PC-9 (cell line): Measurements from ENCODE around the gene CPNE9. TPM values are rescaled to one million over a fixed set of nuclear protein-coding genes. Genes with fewer than 3 reads are reported as not detected.
A peak's percentile ranks its signal among the peaks of the same experiment; 100 is the strongest.

Source experiments
- BruUV-seq: library from RNA; stranded (reverse); fragments of 400-500 nt; replicated peaks from 2 replicates; lab custom pipeline; 2021; lab: Mats Ljungman, UMichigan
- CTCF ChIA-PET: fragments of 300-600 bp; sonication (Branson Sonifier 250); formaldehyde crosslinking; loops from one replicate; lab custom pipeline; 2022; ENCODE audit warnings: antibody characterized with exemption; lab: Charles Lee
- POLR2A ChIA-PET: fragments of 300-600 bp; sonication (Branson Sonifier 250); formaldehyde crosslinking; loops from one replicate; lab custom pipeline; 2022; ENCODE audit warnings: antibody characterized with exemption; ENCODE audit not compliant: unreplicated experiment; lab: Charles Lee
- DNase-seq, 2 experiments: peaks; one replicate each; pipeline versions ENCODE4 v3.0.0 to v3.0.0-alpha.2; 2015 to 2022; ENCODE audit warnings: mixed read lengths in 1 of 2
- H2AFZ ChIP-seq: fragments of 200-600 bp; sonication (generic); 2 replicates; pipeline ENCODE4 v1.8.1; 2017; ENCODE audit warnings: antibody characterized with exemption
- H3F3A ChIP-seq: fragments of 200-600 bp; sonication (generic); 2 replicates; pipeline ENCODE4 v1.8.1; 2017; ENCODE audit warnings: antibody characterized with exemption, mild to moderate bottlenecking, low read depth; ENCODE audit not compliant: insufficient read depth
- H3K27ac ChIP-seq: fragments of 200-600 bp; sonication (generic); 2 replicates; pipeline ENCODE4 v1.6.1; 2016; ENCODE audit warnings: mixed run types
- H3K27me3 ChIP-seq: fragments of 200-600 bp; sonication (generic); 2 replicates; pipeline ENCODE4 v1.6.1; 2016; ENCODE audit warnings: low read depth, mixed run types; ENCODE audit not compliant: insufficient read depth
- H3K36me3 ChIP-seq: fragments of 200-600 bp; sonication (generic); 2 replicates; pipeline ENCODE4 v1.6.1; 2016; ENCODE audit warnings: low read depth, mixed run types
- H3K4me1 ChIP-seq: fragments of 200-600 bp; sonication (generic); replicated peaks from 2 replicates; pipeline ENCODE4 v1.6.1; 2016; ENCODE audit warnings: mixed run types; ENCODE audit not compliant: insufficient read depth
- H3K4me2 ChIP-seq: fragments of 200-600 bp; sonication (generic); 2 replicates; pipeline ENCODE4 v1.6.1; 2017; ENCODE audit warnings: mixed run types
- H3K4me3 ChIP-seq: fragments of 200-600 bp; sonication (generic); 2 replicates; pipeline ENCODE4 v1.6.1; 2016; ENCODE audit warnings: mixed run types
- H3K79me2 ChIP-seq: fragments of 200-600 bp; sonication (generic); 2 replicates; pipeline ENCODE4 v1.6.1; 2017; ENCODE audit warnings: low read depth, mixed run types
- H3K9me2 ChIP-seq: fragments of 200-600 bp; sonication (generic); 2 replicates; pipeline ENCODE4 v1.8.1; 2017; ENCODE audit warnings: mild to moderate bottlenecking; ENCODE audit not compliant: insufficient read depth
- H3K9me3 ChIP-seq: fragments of 200-600 bp; sonication (generic); 2 replicates; pipeline ENCODE4 v1.8.1; 2016; ENCODE audit warnings: low read depth; ENCODE audit not compliant: insufficient read depth
- H4K20me1 ChIP-seq: fragments of 200-600 bp; sonication (generic); 2 replicates; pipeline ENCODE4 v1.8.1; 2017; ENCODE audit not compliant: insufficient read depth
- EZH2 ChIP-seq: fragments of 200-600 bp; sonication (generic); IDR thresholded peaks from 2 replicates; pipeline ENCODE4 v1.8.0; 2017; ENCODE audit warnings: antibody characterized with exemption, low read depth
- intact Hi-C: fragments of 100-400 bp; cut with micrococcal nuclease; formaldehyde crosslinking; loops from one replicate; pipeline ENCODE4 v1.10.0; 2022; ENCODE audit not compliant: unreplicated experiment
- total RNA-seq: library from RNA; stranded (reverse); gene quantifications from 2 replicates; pipeline ENCODE4 v1.2.3, GENCODE V29; 2021
- TF ChIP-seq, protein P1 (sequence below): fragments of 200-600 bp; sonication (generic); conservative IDR thresholded peaks from 2 replicates; pipeline ENCODE4 v1.6.1; 2017; ENCODE audit warnings: mixed run types, antibody characterized with exemption, mild to moderate bottlenecking, moderate library complexity

Gene CPNE9
- total RNA-seq, 1 experiment from 2014 or later, result not detected

DNA sequence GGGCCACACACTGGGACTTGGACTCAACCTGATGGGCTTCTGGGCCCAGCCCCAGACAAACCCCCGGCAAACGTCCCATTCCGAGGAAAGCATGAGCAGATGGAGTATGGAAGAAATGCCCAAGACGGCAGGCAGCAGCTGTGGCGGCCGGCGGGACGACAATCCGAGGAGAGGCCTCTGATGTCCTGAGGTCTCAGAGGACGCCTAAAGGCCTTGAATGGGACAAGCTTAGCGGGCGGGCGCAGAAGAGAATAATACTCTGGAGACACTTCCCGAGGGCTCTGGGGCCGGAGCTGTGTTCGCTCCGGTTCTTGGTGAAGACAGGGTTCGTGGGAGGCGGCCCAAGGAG lies 45.6 kb downstream of the CPNE9 start:
- DNase-seq, result no peak
- Histone ChIP-seq H2AFZ (peak overlapping the region; percentile 96), H3F3A (peaks cover 18% of the 10 kb centered on the region), H3K27me3 (no peaks in the 10 kb centered on the region), H3K4me1 (peaks cover 14% of the 10 kb centered on the region), H3K4me3 (peak overlapping the region; percentile 59), H3K79me2 (peaks cover 10% of the 10 kb centered on the region; the same call in 1 of the 2 replicates), H3K36me3 (0 out of 2 replicates have a peak, but pooled peaks cover 12% of the 10 kb centered on the region), H3K4me2 (peak overlapping the region; percentile 96), H4K20me1 (no peaks in the 10 kb centered on the region), H3K27ac (no peak overlapping the region; the same call in 1 of the 2 replicates), H3K9me2 (no peaks in the 10 kb centered on the region), H3K9me3 (no peaks in the 10 kb centered on the region)
- no TSS peak for BruUV-seq
- ChIA-PET CTCF (interaction anchor here (0.5 to 0.6 kb wide), 2 partner anchors 196 to 549 kb away, joined by 4 to 7 read pairs; no protein-coding TSS in a partner anchor), POLR2A (interaction anchor here (0.6 to 0.7 kb wide), 2 partner anchors 60 to 710 kb away, joined by 4 to 5 read pairs; no protein-coding TSS in a partner anchor)
- TF ChIP-seq, protein P1, sequence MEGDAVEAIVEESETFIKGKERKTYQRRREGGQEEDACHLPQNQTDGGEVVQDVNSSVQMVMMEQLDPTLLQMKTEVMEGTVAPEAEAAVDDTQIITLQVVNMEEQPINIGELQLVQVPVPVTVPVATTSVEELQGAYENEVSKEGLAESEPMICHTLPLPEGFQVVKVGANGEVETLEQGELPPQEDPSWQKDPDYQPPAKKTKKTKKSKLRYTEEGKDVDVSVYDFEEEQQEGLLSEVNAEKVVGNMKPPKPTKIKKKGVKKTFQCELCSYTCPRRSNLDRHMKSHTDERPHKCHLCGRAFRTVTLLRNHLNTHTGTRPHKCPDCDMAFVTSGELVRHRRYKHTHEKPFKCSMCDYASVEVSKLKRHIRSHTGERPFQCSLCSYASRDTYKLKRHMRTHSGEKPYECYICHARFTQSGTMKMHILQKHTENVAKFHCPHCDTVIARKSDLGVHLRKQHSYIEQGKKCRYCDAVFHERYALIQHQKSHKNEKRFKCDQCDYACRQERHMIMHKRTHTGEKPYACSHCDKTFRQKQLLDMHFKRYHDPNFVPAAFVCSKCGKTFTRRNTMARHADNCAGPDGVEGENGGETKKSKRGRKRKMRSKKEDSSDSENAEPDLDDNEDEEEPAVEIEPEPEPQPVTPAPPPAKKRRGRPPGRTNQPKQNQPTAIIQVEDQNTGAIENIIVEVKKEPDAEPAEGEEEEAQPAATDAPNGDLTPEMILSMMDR, result no peak
- intact Hi-C loops, result loop anchor here (1.0 to 10.0 kb wide), 3 partner anchors 18 to 576 kb away; partner anchors contain the start of genes BRPF1 and SEC13

DNA sequence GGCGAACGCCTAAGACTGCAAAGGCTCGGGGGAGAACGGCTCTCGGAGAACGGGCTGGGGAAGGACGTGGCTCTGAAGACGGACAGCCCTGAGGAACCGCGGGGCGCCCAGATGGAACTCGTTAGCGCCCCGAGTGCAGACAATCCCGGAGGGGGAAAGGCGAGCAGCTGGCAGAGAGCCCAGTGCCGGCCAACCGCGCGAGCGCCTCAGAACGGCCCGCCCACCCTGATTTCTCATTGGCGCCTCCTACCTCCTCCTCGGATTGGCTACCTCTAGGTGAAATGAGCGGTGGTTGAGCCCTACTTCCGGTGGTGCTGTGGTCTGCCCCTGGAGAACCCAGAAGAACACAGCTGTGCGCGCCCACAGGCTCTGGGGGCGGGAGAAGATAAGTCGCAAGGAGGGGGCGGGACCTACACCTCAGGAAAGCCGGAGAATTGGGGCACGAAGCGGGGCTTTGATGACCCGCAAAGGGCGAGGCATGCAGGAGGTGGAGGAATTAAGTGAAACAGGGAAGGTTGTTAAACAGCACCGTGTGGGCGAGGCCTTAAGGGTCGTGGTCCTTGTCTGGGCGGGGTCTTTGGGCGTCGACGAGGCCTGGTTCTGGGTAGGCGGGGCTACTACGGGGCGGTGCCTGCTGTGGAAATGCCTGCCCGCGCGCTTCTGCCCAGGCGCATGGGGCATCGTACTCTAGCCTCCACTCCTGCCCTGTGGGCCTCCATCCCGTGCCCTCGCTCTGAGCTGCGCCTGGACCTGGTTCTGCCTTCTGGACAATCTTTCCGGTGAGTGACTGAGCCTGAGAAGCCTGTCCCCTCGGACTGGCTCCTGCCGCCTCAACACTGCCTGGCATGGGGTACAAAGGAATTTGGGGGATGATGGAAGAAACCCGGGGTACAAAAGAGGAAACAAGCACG lies 46.3 kb downstream of the CPNE9 start, which contains the start of gene OGG1:
Gene OGG1 (plus strand): TSS at position 308 of the 911 bp plus-strand sequence. CDS start 335 bp downstream, at position 643.
- H3K4me2 ChIP-seq, result peak within 1 kb of the TSS; percentile 96
- ChIA-PET POLR2A (interaction anchor here (0.6 to 0.7 kb wide), 2 partner anchors 710 to 1257 kb away, joined by 5 to 8 read pairs; no protein-coding TSS in a partner anchor), CTCF (interaction anchor here (0.5 kb wide), 2 partner anchors 197 to 227 kb away, joined by 6 to 7 read pairs; no protein-coding TSS in a partner anchor)
- H3K4me1 ChIP-seq, result peaks cover 14% of the 10 kb centered on the region
- no peaks in the 10 kb centered on the region for H3K27me3 ChIP-seq
- no peaks in the 10 kb centered on the region for H3K9me3 ChIP-seq
- H3K27ac ChIP-seq, result no peak within 1 kb of the TSS; the same call in 1 of the 2 replicates
- no peaks in the 10 kb centered on the region for H3K9me2 ChIP-seq
- TF ChIP-seq, protein P1, result no peak
- TF ChIP-seq EZH2, result no peak
- H3K36me3 ChIP-seq, result 0 out of 2 replicates have a peak, but pooled peaks cover 12% of the 10 kb centered on the region
- peak; percentile 92 to 96 for DNase-seq
- peaks cover 20% of the 10 kb centered on the region for H3F3A ChIP-seq
- peak within 1 kb of the TSS; percentile 96 for H2AFZ ChIP-seq
- H3K4me3 ChIP-seq, result peak within 1 kb of the TSS; percentile 59
- intact Hi-C loops, result loop anchor here (1.0 to 10.0 kb wide), 4 partner anchors 19 to 575 kb away; partner anchors contain the start of genes ARPC4, BRPF1, SEC13 and TADA3
- H3K79me2 ChIP-seq, result peaks cover 10% of the 10 kb centered on the region; the same call in 1 of the 2 replicates
- no peaks in the 10 kb centered on the region for H4K20me1 ChIP-seq
- BruUV-seq, result no TSS peak
